Activated naive CD4-positive, alpha-beta T cell treated with anti-CD3 and anti-CD28 coated beads, Interleukin-2, amount 50 U/mL, for 16 hours (primary cell): ENCODE results near the gene MYO19.
"Not testable (repeated sequence)": the region's sequence is repeated elsewhere in the genome, so short reads cannot be mapped to it uniquely, and the experiment has no call there.

ENCODE experiments used
- DNase-seq: peaks from one replicate; pipeline ENCODE4 v3.0.0-alpha.2; 2020

The MYO19 gene

DNA sequence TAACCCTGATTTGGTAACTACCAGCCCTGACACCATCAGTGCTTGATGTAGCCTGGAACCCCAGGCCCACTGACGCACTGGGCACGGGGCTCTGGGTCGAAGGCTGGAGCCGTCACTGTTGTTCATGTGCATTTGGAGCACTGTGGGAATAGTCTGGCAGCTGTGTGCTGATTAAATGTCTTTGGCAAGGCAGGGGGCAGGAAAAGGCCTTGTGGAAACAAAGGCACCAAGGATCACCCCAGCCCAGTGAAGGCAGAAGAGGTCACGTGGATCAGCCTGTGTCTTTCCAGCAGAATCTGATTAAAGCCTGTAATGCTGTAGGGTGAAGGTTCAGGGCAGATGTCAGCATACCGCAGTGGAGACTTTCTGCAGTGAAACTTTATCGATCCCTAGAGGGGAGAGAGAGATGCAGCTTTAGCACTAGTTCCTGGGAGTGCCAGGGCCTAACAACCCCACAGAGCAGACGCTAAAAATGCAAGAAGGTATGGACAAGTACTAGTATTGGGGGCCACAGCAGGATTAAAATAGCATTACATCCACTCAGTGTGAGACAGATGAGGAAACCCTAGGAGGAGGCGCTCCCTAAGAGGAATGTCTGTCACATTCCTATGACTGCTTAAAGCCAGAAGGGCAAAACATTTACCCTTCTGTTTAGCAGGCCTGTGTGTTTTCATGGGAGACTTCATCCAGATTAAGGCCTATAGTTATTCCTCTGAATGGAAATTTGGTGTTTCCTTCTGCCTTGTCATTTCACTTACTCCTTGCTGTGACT is 38.5 kb downstream of the MYO19 start:
- no peak for DNase-seq

DNA sequence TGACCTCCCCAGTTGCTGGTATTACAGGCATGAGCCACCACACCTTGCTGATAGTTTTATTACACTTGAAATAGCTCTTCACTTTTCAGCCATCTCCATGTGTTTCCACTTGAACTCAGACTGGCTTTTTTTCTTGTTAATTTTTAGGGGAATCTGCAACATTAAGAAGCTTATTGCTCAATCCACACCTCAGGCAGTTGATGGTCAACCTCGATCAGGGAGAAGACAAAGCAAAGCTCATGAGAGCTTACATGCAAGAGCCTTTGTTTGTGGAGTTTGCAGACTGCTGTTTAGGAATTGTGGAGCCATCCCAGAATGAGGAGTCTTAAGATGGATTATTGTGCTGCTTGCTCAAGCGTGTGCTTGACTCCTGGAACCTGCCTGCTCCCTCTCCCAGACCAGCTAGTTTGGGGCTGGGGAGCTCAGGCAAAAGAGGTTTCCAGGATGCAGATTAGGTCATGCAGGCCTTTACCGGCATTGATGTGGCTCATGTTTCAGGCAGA is 39.5 kb downstream of the MYO19 start:
- DNase-seq, result no peak

- no peak for DNase-seq
Measured at GRCh38 chr17:36494674-36495073, 40.0 kb downstream of the MYO19 start.

DNA sequence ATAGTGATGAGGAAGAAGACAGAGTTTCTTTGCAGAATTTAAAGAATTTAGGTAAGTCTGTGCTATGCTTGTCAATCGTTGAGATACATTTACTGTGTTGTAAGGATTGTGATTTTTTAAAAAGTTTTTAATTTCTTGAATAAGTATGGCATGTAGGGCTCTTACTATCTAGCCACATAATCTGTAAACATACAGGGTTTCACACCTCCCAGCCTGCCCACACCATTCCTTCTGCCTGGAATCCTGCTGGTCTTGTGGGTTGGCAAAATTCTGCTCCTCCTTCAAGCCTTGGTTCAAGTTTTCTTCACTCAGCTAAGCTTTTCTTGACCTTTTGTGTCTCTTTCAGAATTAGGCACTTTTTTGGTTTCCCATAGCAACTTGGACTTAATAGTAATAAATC is 40.7 kb downstream of the MYO19 start:
- DNase-seq, result no peak

- DNase-seq, result peak; percentile 92
Measured at GRCh38 chr17:36486204-36487194, 48.2 kb downstream of the MYO19 start, which contains the start of gene ZNHIT3. ZNHIT3 (plus strand) TSS chr17:36486681; CDS start chr17:36486700, 19 bp downstream.

GRCh38 chr17:36485805-36486203 is 48.9 kb downstream of the MYO19 start:
- DNase-seq, result no peak

- DNase-seq, result no peak
Measured at GRCh38 chr17:36485027-36485426, 49.6 kb downstream of the MYO19 start.

DNA sequence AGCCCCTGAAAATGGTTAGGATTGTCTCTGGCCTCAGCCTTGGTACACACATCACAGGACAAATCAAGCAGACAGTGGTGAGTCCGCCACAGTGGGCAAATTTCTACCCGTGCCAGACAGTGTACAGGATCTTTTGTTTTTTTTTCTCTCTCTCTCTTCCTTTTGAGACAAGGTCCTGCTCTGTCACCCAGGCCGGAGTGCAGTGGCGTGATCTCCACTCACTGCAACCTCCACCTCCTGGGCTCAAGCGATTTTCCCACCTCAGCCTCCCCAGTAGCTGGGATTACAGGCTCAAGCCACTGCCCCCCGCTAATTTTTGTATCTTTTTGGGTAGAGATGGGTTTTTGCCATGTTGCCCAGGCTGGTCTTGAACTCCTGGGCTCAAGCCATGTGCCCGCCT is 50.6 kb downstream of the MYO19 start:
- not testable (repeated sequence) for DNase-seq

GRCh38 chr17:36482611-36483504 is 51.8 kb downstream of the MYO19 start:
- DNase-seq, result peak; percentile 86

DNA sequence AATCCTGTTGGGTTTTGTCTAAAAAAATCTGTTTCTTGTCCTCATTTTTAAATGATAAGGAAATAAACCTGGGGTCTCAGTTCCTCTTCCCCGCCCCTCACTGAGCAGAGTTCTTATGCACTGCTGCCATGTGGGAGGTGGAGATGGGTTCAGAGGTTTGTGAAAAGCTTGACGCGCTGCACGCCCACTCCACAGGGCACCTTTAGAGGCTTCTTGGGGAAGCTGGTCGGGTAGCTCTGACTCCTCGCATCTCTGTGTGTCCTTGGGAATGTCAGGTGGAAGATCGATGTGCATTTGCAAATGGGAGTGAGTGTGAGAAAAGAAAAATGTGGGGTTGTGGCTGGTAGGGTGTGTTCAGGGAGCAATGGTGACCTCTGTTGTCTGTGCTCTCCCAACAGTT is 52.8 kb downstream of the MYO19 start:
- DNase-seq, result no peak

DNA sequence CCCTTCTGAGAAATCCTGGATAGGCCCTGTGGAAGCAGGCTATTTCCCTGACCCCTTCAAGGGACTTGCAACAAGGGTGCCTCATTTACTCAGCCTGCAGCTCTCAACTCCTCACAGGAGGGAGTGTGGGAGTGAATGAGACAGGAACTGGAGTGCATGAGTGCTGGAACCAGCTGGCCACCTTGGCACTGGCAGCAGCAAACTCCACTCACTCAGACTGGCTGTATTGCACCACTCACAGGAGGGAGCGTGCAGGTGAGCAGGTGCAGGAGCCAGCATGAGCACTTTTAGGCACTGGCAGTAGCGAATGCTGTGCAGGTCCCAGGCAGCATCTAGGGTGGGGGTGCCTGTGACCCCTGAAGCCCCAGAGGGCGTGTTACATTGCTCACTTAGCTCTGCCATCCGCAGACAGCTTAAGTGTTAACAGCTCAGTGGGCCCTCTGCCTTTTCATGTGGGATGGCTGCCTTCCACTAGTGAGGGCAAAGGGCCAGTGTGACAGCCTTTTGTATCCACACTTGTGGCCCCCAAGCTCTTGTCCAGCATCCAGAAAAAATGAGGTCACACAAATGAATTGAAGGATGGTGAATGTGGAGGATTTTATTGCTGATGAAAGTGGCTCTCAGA is 59.2 kb downstream of the MYO19 start:
- no peak for DNase-seq

DNA sequence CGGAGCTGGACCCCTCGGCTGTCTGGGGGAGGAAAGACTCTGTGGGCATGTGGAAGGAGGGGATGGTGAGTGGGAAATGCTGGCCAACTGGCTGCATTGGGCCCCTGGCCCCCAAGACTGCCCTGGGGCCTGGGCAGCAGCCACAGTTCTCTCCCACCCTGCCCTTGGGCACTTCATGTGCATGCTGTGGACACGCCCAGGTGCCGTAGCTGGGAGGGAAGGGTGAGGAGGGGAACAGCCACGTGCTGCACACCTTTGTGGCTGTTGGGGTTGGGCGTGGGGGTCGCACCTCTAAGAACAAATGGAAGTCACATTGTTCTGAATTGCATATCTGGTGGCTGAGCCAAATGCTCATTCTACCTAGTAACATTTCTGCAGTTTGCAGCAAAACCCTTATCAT is 60.1 kb downstream of the MYO19 start:
- no peak for DNase-seq

DNA sequence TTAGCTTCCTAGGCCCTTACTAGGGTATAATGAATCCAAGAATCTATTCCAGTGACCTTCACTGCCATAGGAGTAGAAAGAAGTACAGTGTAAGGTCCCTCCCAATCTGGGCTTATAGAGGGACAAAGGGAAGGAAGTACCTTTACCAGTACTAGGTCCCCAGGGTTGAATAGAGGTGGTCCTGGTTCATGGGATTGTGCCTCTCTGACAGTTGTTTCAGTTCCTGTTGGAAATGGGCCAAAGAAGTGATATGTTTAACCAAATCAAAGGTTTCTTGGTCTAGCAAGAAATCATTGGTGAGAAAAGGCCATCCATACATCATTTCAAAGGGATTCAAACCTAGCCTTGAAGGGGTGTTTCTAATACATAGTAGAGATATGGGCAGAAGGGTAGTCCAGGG is 64.2 kb downstream of the MYO19 start:
- DNase-seq, result no peak

DNA sequence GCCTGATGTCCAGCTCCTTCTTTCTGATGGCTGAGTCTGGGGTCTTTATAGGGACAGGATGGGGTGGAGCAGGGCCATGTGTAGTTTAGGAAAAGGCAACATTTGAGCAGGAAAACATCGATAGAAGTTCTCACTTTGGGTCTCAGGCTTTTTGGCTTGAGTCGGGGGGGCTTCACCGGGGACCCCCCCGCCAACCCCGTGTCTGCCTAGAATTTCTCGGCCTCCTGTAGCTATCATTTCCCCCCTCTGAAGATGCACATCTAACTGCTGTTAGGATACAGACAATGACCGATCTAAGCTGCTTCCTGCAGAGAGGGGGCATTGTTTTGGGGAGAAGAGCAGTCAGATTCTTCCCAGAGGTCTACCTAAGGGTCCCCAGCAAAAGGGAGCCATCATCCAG is 64.9 kb downstream of the MYO19 start:
- no peak for DNase-seq

DNA sequence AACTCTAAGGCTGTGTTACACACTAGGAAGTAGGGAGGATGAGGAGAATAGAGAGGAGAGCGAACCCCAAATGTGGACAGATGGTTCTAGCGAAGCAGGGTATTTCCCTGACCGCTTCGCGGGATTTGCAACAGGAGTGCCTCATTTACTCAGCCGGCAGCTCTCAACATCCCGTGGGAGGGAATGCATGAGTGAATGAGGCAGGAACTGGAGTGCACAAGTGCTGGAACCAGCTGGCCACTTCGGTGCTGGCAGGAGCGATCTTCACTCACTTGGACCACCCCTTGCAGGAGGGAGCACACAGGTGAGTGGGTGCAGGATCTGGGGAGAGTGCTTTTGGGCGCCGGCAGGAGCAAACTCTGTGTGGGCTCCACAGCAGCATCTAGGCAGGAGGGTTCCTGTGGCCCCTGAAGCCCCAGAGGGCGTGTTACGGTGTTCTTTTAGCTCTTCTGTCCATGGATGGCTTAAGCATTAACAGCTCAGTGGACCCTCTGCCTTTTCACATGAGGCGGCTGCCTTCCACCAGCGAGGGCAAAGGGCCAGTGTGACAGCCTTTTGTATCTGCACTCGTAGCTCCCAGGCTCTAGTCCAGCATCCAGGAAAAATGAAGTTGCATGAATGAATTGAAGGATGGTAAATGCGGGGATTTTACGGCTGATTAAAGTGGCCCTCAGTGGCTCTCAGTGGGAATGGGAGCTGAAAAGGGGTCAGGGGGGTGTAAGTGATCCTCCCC is 65.6 kb downstream of the MYO19 start:
- DNase-seq, result no peak

GRCh38 chr17:36464765-36465088 is 69.9 kb downstream of the MYO19 start:
- no peak for DNase-seq

DNA sequence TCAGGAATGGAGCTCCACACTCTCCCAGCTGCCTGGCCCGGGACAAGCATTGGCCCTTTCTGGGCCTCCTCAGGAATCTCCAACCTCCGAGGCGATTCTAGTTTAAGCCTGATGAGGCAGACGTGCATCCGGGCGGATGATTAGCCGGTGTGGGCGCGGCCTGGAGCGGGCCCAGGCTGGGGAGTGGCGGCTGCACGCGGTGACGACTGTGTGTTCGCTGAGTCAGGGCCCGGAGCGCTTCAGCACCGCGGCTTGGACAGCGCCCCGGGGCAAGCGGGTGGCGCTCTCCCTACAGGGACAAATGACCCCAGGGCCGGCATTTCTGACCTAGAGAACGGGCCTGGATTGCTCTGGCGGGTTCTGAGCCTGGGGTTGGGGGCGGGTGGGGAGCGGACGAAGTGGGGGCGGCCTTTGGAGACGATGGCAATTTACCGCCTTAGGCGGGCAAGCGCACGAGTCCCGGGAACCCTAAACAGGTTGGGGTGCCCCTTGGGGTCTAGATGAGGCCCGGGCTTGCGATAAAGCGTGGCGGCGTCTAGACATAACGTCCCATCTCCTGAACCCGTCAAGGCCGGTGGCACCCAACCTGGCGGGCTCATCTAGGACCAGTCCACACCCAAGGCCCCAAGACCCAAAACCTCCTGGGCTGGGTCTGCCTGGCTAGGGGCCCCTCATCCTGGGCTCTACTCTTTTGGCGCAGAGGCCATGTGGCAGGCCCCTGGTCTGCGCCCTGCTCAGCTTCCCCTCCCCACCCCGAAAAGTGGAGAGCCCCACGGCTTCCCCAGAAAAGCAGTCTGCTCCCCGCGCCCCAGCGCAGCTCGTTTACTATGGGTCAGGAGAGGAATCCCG is 70.5 kb downstream of the MYO19 start:
- DNase-seq, result peak; percentile 39

GRCh38 chr17:36461330-36462110 is 73.1 kb downstream of the MYO19 start:
- no peak for DNase-seq

GRCh38 chr17:36460265-36460937 is 74.3 kb downstream of the MYO19 start:
- DNase-seq, result no peak
